B cell (primary cell): ENCODE results near the gene MAMLD1.

ENCODE experiments used
- CTCF ChIP-seq: fragments of 200-600 bp; IDR thresholded peaks from one replicate; pipeline ENCODE4 v1.8.0; 2022; ENCODE audit warnings: antibody characterized with exemption, mild to moderate bottlenecking
- EZH2 ChIP-seq: IDR thresholded peaks from 2 replicates; pipeline ENCODE4 v1.6.1; 2012; ENCODE audit warnings: borderline replicate concordance, low read depth, mild to moderate bottlenecking, moderate library complexity, low read length; ENCODE audit not compliant: insufficient read depth, poor library complexity, severe bottlenecking

GRCh38 chrX:150542846-150543229, 179.7 kb downstream of the MAMLD1 start:
- TF ChIP-seq CTCF (no peak), EZH2 (no peak)
